ENCODE measurements around the gene OTOG. TPM values are rescaled to one million over a fixed set of nuclear protein-coding genes. Genes with fewer than 3 reads are reported as not detected.
A peak's percentile ranks its signal among the peaks of the same experiment; 100 is the strongest.

OTOG gene
- total RNA-seq, 1 experiment from 2014 or later = 5.9 TPM

- Histone ChIP-seq H3K27ac (no peak overlapping the region), H3K4me3 (no peak overlapping the region), H3K27me3 (no peaks in the 10 kb centered on the region)
Measured at GRCh38 chr11:17554487-17554886, 7.4 kb downstream of the OTOG start.

GRCh38 chr11:17556999-17557398 lies 9.9 kb downstream of the OTOG start:
- no peaks in the 10 kb centered on the region for H3K9me3 ChIP-seq (replicated peaks)
- H3K27ac ChIP-seq = no peak overlapping the region
- no peak for DNase-seq
- H3K4me1 ChIP-seq = no peaks in the 10 kb centered on the region
- H3K36me3 ChIP-seq = no peaks in the 10 kb centered on the region; the same call in 1 of the 2 replicates
- no peak overlapping the region for H3K4me3 ChIP-seq
- H3K27me3 ChIP-seq = no peaks in the 10 kb centered on the region

More at GRCh38 chr11:17554487-17554886, 7.4 kb downstream of the OTOG start:
- Histone ChIP-seq H3K36me3 (no peaks in the 10 kb centered on the region; the same call in 1 of the 2 replicates), H3K9me3 (replicated peaks) (no peaks in the 10 kb centered on the region), H3K4me1 (peaks cover 3% of the 10 kb centered on the region; the same call in 1 of the 2 replicates)
- DNase-seq = no peak

- Histone ChIP-seq H3K27me3 (no peaks in the 10 kb centered on the region), H3K4me3 (no peak overlapping the region), H3K9me3 (replicated peaks) (no peaks in the 10 kb centered on the region), H3K36me3 (no peaks in the 10 kb centered on the region; the same call in 1 of the 2 replicates), H3K27ac (no peak overlapping the region), H3K4me1 (0 out of 2 replicates have a peak, but pooled peaks cover under 1% of the 10 kb centered on the region)
- DNase-seq = no peak
Measured at GRCh38 chr11:17558025-17558780, 11.1 kb downstream of the OTOG start.

GRCh38 chr11:17558916-17559315 lies 11.9 kb downstream of the OTOG start:
- H3K9me3 ChIP-seq (replicated peaks) = no peaks in the 10 kb centered on the region
- DNase-seq = no peak
- no peak overlapping the region for H3K4me3 ChIP-seq
- no peak overlapping the region for H3K27ac ChIP-seq
- no peaks in the 10 kb centered on the region; the same call in 1 of the 2 replicates for H3K36me3 ChIP-seq
- H3K4me1 ChIP-seq = 0 out of 2 replicates have a peak, but pooled peaks cover 3% of the 10 kb centered on the region
- H3K27me3 ChIP-seq = no peaks in the 10 kb centered on the region

GRCh38 chr11:17559341-17560087 lies 12.5 kb downstream of the OTOG start:
- Histone ChIP-seq H3K27ac (no peak overlapping the region), H3K9me3 (replicated peaks) (no peaks in the 10 kb centered on the region), H3K4me3 (no peak overlapping the region), H3K36me3 (no peaks in the 10 kb centered on the region; the same call in 1 of the 2 replicates), H3K27me3 (no peaks in the 10 kb centered on the region), H3K4me1 (0 out of 2 replicates have a peak, but pooled peaks cover 3% of the 10 kb centered on the region)
- no peak for DNase-seq

- H3K4me1 ChIP-seq = 0 out of 2 replicates have a peak, but pooled peaks cover 3% of the 10 kb centered on the region
- H3K36me3 ChIP-seq = no peaks in the 10 kb centered on the region; the same call in none of the 2 replicates
- H3K4me3 ChIP-seq = no peak overlapping the region
- no peaks in the 10 kb centered on the region for H3K27me3 ChIP-seq
- H3K9me3 ChIP-seq (replicated peaks) = no peaks in the 10 kb centered on the region
- no peak overlapping the region for H3K27ac ChIP-seq
- DNase-seq = no peak
Measured at GRCh38 chr11:17560281-17561110, 13.4 kb downstream of the OTOG start.

GRCh38 chr11:17561111-17561415 lies 14.0 kb downstream of the OTOG start:
- Histone ChIP-seq H3K4me3 (no peak overlapping the region), H3K27ac (no peak overlapping the region), H3K4me1 (0 out of 2 replicates have a peak, but pooled peaks cover 3% of the 10 kb centered on the region), H3K27me3 (no peaks in the 10 kb centered on the region), H3K36me3 (no peaks in the 10 kb centered on the region; the same call in 1 of the 2 replicates), H3K9me3 (replicated peaks) (no peaks in the 10 kb centered on the region)
- no peak for DNase-seq

GRCh38 chr11:17561526-17561925 lies 14.5 kb downstream of the OTOG start:
- no peak for DNase-seq
- H3K4me1 ChIP-seq = 0 out of 2 replicates have a peak, but pooled peaks cover 3% of the 10 kb centered on the region
- H3K4me3 ChIP-seq = no peak overlapping the region
- H3K36me3 ChIP-seq = no peaks in the 10 kb centered on the region; the same call in 1 of the 2 replicates
- H3K9me3 ChIP-seq (replicated peaks) = no peaks in the 10 kb centered on the region
- no peaks in the 10 kb centered on the region for H3K27me3 ChIP-seq
- H3K27ac ChIP-seq = no peak overlapping the region

GRCh38 chr11:17563231-17563646 lies 16.2 kb downstream of the OTOG start:
- no peaks in the 10 kb centered on the region for H3K27me3 ChIP-seq
- no peak overlapping the region for H3K4me3 ChIP-seq
- 0 out of 2 replicates have a peak, but pooled peaks cover 3% of the 10 kb centered on the region for H3K4me1 ChIP-seq
- no peaks in the 10 kb centered on the region for H3K9me3 ChIP-seq (replicated peaks)
- peak; percentile 48 to 62 for DNase-seq
- no peak overlapping the region for H3K27ac ChIP-seq
- no peaks in the 10 kb centered on the region; the same call in 1 of the 2 replicates for H3K36me3 ChIP-seq

- H3K4me3 ChIP-seq = no peak overlapping the region
Measured at GRCh38 chr11:17563961-17564686, 17.1 kb downstream of the OTOG start.

GRCh38 chr11:17564687-17565042 lies 17.6 kb downstream of the OTOG start:
- Histone ChIP-seq H3K4me1 (0 out of 2 replicates have a peak, but pooled peaks cover 3% of the 10 kb centered on the region), H3K9me3 (replicated peaks) (no peaks in the 10 kb centered on the region), H3K27me3 (no peaks in the 10 kb centered on the region), H3K36me3 (no peaks in the 10 kb centered on the region; the same call in 1 of the 2 replicates), H3K4me3 (no peak overlapping the region), H3K27ac (no peak overlapping the region)
- DNase-seq = peak in 1 of 2 experiments; percentile 51

More at GRCh38 chr11:17563961-17564686, 17.1 kb downstream of the OTOG start:
- Histone ChIP-seq H3K4me1 (0 out of 2 replicates have a peak, but pooled peaks cover 3% of the 10 kb centered on the region), H3K36me3 (no peaks in the 10 kb centered on the region; the same call in 1 of the 2 replicates), H3K9me3 (replicated peaks) (no peaks in the 10 kb centered on the region), H3K27me3 (no peaks in the 10 kb centered on the region), H3K27ac (no peak overlapping the region)
- no peak for DNase-seq

GRCh38 chr11:17568944-17569343 lies 21.9 kb downstream of the OTOG start:
- DNase-seq = no peak
- H3K4me1 ChIP-seq = no peaks in the 10 kb centered on the region

GRCh38 chr11:17570034-17570433 lies 23.0 kb downstream of the OTOG start:
- no peaks in the 10 kb centered on the region for H3K9me3 ChIP-seq (replicated peaks)
- no peak for DNase-seq
- H3K27me3 ChIP-seq = no peaks in the 10 kb centered on the region
- no peak overlapping the region for H3K4me3 ChIP-seq
- no peaks in the 10 kb centered on the region for H3K4me1 ChIP-seq
- H3K27ac ChIP-seq = no peak overlapping the region
- no peaks in the 10 kb centered on the region; the same call in 1 of the 2 replicates for H3K36me3 ChIP-seq

More at GRCh38 chr11:17568944-17569343, 21.9 kb downstream of the OTOG start:
- H3K9me3 ChIP-seq (replicated peaks) = no peaks in the 10 kb centered on the region
- no peak overlapping the region for H3K27ac ChIP-seq
- H3K4me3 ChIP-seq = no peak overlapping the region
- no peaks in the 10 kb centered on the region for H3K27me3 ChIP-seq
- H3K36me3 ChIP-seq = no peaks in the 10 kb centered on the region; the same call in 1 of the 2 replicates
